Aorta (tissue), 5 donors: ENCODE data around the gene ALS2. TPM values are rescaled to one million over a fixed set of nuclear protein-coding genes. Genes with fewer than 3 reads are reported as not detected.

Source experiments
- ATAC-seq: fragments of 200-7000 bp; cut with Tn5 transposase; one replicate; pipeline ENCODE4 v1.9.1; 2022; ENCODE audit warnings: moderate library complexity; ENCODE audit not compliant: low FRiP score
- DNase-seq, 2 donors: peaks; one replicate each; pipeline ENCODE4 v3.0.0-alpha.2; 2020
- H3K27ac ChIP-seq, 2 donors: one replicate each; pipeline ENCODE4 v1.5.1; 2013; ENCODE audit warnings: low read length in 2 of 2, mild to moderate bottlenecking in 2 of 2, moderate library complexity in 2 of 2, control low read depth in 1 of 2, inconsistent platforms in 1 of 2, low read depth in 1 of 2
- H3K27me3 ChIP-seq, 2 donors: one replicate each; pipeline ENCODE4 v1.6.1; 2013; ENCODE audit warnings: control low read depth in 1 of 2, low read length in 1 of 2, mild to moderate bottlenecking in 1 of 2, moderate library complexity in 1 of 2; ENCODE audit not compliant: insufficient read depth in 2 of 2, control insufficient read depth in 1 of 2
- H3K36me3 ChIP-seq, 2 donors: one replicate each; pipeline ENCODE4 v1.6.1; 2013; ENCODE audit warnings: control low read depth in 1 of 2, low read length in 1 of 2, mild to moderate bottlenecking in 1 of 2; ENCODE audit not compliant: insufficient read depth in 2 of 2, control insufficient read depth in 1 of 2
- H3K4me1 ChIP-seq, 2 donors: one replicate each; pipeline ENCODE4 v1.6.1; 2013; ENCODE audit warnings: low read length in 2 of 2, control low read depth in 1 of 2, mild to moderate bottlenecking in 1 of 2, moderate library complexity in 1 of 2; ENCODE audit not compliant: insufficient read depth in 2 of 2, control insufficient read depth in 1 of 2
- H3K4me3 ChIP-seq, 2 donors: one replicate each; pipeline ENCODE4 v1.5.1; 2013; ENCODE audit warnings: low read length in 2 of 2, control low read depth in 1 of 2, mild to moderate bottlenecking in 1 of 2
- H3K9me3 ChIP-seq: one replicate; pipeline ENCODE4 v1.6.1; 2013; ENCODE audit warnings: mild to moderate bottlenecking, low read length; ENCODE audit not compliant: control insufficient read depth
- WGBS, 2 donors: extraction: QIAGEN DNeasy Blood & Tissue Kit; methylation state at CpG; one replicate each; pipeline ENCODE4 v1.1.7; 2013; 5-methylcytosine and 5-hydroxymethylcytosine counted together
- intact Hi-C, 2 donors: fragments of 100-400 bp; cut with DNase I; formaldehyde crosslinking; loops; one replicate each; pipeline versions ENCODE4 v1.14.2 to v1.15.0; 2022
- polyA plus RNA-seq, 2 donors: library from polyadenylated mRNA; stranded (reverse); fragments of 200-250 nt; gene quantifications; one replicate each; pipeline ENCODE4 v1.2.3, GENCODE V29; 2013
- total RNA-seq, 2 donors: library from RNA; stranded (reverse); fragmentation: NEBNext Ultra II Directional; extraction: Animal tissue kit (Norgen Biotek cat#: 25700); gene quantifications; one replicate each; pipeline ENCODE4 v1.2.1, GENCODE V29; 2021
- donor health status: healthy with polysubstance abuse.
- donor health status: Bipolar disorder and iron deficiency.
- donor health status: DM: no; HTN: no; CAD: no.
- donor health status: DM: no; HTN: no; CAD: no.
- donor health status: DM: yes; HTN: yes; CAD: no.

The ALS2 gene
- total and polyA plus RNA-seq, 4 donors, result 9.2 to 26.4 (median 17.2) TPM

DNA sequence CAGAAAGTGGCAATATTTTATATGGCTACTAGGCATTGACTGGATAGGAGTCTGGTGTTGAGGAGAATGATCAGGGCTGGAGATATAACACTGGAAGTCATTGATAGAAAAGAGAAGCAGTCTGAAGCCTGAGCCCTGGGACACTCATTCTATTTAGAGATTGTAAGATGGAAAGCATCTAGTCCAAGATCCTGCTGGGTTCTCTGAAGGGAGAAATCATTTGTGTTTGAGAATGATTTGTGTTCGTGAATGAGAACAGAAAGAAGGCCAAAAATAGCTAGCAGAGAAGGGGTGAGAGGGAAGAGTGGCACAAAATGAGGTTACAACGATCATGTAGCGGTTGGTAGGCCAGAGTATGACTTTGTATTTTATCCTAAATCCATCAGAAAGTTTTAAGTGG is 7.6 kb upstream of the ALS2 start:
- Histone ChIP-seq H3K9me3 (no peaks in the 10 kb centered on the region), H3K36me3 (no peaks in the 10 kb centered on the region), H3K27me3 (no peaks in the 10 kb centered on the region), H3K4me1 (peaks cover 0 to 2% of the 10 kb centered on the region in 2 donors), H3K27ac (no peak overlapping the region), H3K4me3 (no peak overlapping the region)
- intact Hi-C loops, result no loop called here
- DNase-seq, result no peak
- 66 to 67% methylated on average over 3 of the region's 3 CpGs for WGBS, 2 donors
- ATAC-seq, result no peak

DNA sequence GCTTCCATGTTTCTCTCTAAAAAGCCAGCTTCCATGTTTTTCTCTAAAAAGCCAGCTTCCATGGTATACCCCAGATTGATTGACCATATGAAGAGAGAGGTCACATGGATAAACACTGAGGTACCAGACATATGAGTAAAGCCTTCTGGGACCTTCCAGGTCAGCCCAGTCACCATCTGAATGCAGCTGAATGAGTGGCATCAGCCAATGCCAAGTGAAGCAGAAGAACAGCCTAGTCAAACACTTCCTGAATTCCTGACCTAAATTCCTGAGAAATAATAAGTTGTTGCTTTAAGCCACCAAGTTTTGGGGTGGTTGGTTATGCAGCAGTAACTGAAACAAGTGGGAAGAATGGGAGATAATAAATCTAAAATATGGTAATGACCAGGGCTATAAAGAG is 5.7 kb upstream of the ALS2 start:
- intact Hi-C loops, result no loop called here
- Histone ChIP-seq H3K27ac (peak overlapping the region in 1 of 2 donors; percentile 48), H3K4me3 (no peak overlapping the region), H3K9me3 (no peaks in the 10 kb centered on the region), H3K27me3 (no peaks in the 10 kb centered on the region), H3K36me3 (no peaks in the 10 kb centered on the region), H3K4me1 (peaks cover 0 to 2% of the 10 kb centered on the region in 2 donors)
- no peak for ATAC-seq
- no peak for DNase-seq

DNA sequence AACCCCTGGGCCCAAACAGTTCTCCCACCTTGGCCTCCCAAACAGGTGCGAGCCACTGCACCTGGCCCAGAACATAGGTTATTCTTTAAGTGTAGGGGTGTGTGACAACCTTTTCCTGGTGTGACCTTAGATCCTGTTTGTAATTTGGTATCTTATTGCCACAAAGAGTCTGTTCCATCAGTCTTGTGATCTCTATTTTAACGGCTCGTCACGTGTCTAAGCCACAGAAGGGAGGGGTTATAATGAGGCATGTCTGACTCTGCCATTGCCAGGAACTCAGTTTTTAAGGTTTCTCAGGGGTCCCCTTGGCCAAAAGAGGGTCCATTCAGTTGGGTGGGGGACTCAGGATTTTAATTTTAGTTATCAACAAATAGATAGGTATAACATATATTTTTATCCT is 4.4 kb upstream of the ALS2 start:
- 78 to 86% methylated on average over 4 of the region's 4 CpGs for WGBS, 2 donors

DNA sequence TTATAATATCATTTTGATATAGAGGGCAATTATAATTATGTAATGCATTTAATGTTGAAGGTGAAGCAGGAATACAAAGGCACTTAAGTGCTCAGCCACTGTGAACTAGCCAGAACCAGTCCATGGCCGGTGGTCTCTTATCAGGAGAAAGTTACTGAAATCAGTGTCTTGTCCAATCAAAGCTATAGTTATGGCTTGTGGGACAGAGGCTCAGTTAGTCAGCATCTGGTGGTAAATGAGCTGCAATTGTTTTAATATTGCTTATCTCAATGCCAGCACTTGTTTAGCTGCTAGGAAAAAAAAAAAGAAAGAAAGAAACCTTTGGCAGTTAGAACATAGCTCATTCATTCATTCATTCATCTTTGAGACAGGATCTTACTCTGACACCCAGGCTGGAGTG is 3.8 kb upstream of the ALS2 start:
- no peak overlapping the region for H3K27ac ChIP-seq
- 61 to 63% methylated on average over 1 of the region's 1 CpG for WGBS, 2 donors

More for the DNA sequence above, 4.4 kb upstream of the ALS2 start:
- intact Hi-C loops, result no loop called here
- H3K9me3 ChIP-seq, result no peaks in the 10 kb centered on the region
- H3K27me3 ChIP-seq, result no peaks in the 10 kb centered on the region
- H3K4me3 ChIP-seq, result no peak overlapping the region
- ATAC-seq (no peak), DNase-seq (no peak)
- H3K27ac ChIP-seq, result no peak overlapping the region
- no peaks in the 10 kb centered on the region for H3K36me3 ChIP-seq
- peaks cover 0 to 2% of the 10 kb centered on the region in 2 donors for H3K4me1 ChIP-seq

DNA sequence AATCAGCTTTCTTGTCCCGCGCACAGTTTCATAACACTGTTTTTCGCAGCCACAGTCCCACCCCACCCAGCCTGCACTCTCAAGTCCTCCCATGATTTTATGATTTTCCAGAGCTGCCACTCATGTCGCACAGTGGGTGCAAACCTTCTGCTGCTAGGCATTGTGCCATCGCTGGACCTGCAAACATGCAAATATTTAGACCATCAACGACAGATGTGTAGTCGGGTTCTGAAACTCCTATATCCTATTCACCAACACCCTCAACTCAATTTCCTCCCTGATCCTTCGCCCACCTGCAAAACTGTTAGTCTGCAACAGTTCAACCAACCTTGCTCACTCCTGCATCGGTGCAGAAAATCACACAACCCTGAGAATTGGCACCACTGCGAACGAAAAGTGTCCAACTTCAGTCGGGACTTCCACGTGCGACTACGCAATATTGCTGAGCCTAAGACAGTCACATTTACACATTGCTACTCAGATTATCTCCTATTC is 871 bp upstream of the ALS2 start:
- Histone ChIP-seq H3K36me3 (no peaks in the 10 kb centered on the region), H3K27me3 (no peaks in the 10 kb centered on the region), H3K4me3 (peak overlapping the region; percentile 59 to 91), H3K27ac (peak overlapping the region in 1 of 2 donors; percentile 43), H3K9me3 (no peaks in the 10 kb centered on the region), H3K4me1 (peaks cover 0 to 2% of the 10 kb centered on the region in 2 donors)
- ATAC-seq (peak; percentile 1), DNase-seq (peak in 1 of 2 donors; percentile 48)
- intact Hi-C loops, result no loop called here
- WGBS, 2 donors, result 1 to 3% methylated on average over 15 of the region's 15 CpGs

More for the DNA sequence above, 3.8 kb upstream of the ALS2 start:
- H3K4me1 ChIP-seq, result peaks cover 0 to 2% of the 10 kb centered on the region in 2 donors
- H3K36me3 ChIP-seq, result no peaks in the 10 kb centered on the region
- no peak for DNase-seq
- ATAC-seq, result no peak
- intact Hi-C loops, result no loop called here
- H3K9me3 ChIP-seq, result no peaks in the 10 kb centered on the region
- H3K4me3 ChIP-seq, result no peak overlapping the region
- H3K27me3 ChIP-seq, result no peaks in the 10 kb centered on the region

DNA sequence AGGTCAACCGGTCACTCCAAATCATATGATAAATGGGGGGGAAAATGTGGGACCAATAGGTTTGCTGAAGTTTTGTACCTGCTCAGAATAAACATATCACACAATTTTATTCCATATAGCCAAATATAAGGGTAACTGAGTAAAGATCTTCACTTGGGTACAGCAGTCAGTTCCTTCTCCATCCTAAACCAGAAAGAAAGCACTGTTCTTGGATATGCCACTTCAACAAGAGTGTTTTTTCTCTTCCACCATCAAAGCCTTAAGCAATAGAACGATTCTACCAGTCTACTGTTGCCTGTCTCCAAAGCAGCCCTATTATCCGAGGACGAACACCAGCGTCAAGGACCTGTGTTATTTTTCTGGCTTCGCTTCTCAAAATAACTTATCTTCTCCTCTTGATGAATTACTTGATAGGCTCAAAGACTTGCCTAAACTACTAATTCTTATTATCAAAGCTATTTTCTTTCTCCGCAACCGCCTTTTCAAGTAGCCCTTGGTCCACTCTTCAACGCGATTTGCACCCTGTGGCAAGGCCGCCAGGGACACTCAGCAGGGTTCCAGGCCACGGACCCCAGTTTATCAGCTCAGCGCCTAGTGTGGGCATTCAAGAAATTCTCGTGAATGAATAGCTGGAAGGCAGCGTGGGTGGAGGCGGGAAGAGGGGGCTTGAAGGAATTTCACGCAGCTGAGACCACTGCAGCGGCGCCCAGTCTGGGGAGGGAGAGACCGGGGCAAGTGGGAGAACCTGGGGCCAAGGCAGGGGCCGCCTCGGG is 646 bp downstream of the ALS2 start:
- H3K36me3 ChIP-seq, result no peaks in the 10 kb centered on the region
- H3K9me3 ChIP-seq, result no peaks in the 10 kb centered on the region
- no peaks in the 10 kb centered on the region for H3K27me3 ChIP-seq
- ATAC-seq (peak; percentile 45), DNase-seq (no peak)
- H3K4me3 ChIP-seq, result peak overlapping the region; percentile 59 to 91
- WGBS, 2 donors, result 3 to 5% methylated on average over 22 of the region's 22 CpGs
- no peaks in the 10 kb centered on the region for H3K4me1 ChIP-seq
- intact Hi-C loops, result no loop called here
- H3K27ac ChIP-seq, result peak overlapping the region in 1 of 2 donors; percentile 54

DNA sequence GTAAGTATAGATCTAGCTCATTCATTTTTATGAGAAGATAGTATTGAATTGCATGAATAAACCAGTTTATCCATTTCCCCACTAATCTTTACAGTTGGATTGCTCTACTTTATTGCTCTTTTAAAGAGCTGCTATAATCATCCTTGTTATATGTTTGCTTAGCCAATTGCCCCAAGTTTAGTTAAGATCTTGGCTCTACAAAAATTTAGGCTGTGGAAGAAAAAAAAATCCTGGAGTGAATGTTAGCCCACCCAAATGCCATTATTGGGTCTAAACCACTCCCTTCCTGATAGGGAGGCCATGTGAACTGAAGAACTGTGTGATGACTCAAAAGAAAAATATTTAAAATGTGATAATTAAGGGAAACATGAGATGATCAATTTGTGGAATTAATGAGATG is 2.9 kb downstream of the ALS2 start:
- ATAC-seq (no peak), DNase-seq (no peak)
- Histone ChIP-seq H3K27me3 (no peaks in the 10 kb centered on the region), H3K4me1 (no peaks in the 10 kb centered on the region), H3K27ac (no peak overlapping the region), H3K9me3 (no peaks in the 10 kb centered on the region), H3K4me3 (no peak overlapping the region), H3K36me3 (no peaks in the 10 kb centered on the region)
- intact Hi-C loops, result no loop called here

DNA sequence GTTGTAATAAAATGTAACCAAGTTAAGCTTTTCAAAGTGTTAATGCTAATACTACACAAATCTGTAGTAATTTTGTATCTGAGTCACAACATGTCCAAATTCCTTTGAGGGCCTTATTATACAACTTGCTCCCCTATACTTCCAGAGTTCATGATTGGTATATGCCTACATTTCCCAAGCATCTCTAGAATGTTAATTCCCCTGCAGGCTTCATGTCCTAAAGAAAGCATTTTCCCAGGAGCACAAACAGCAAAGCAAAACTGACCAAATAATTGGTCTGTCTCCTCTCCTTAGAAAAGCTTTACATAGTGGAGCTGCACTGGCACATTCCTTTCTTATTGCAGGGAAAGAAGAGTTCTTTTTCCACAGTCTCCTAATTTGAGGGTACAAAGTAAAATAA is 3.7 kb downstream of the ALS2 start:
- H3K4me1 ChIP-seq, result no peaks in the 10 kb centered on the region
- no peaks in the 10 kb centered on the region for H3K36me3 ChIP-seq
- H3K9me3 ChIP-seq, result no peaks in the 10 kb centered on the region
- H3K4me3 ChIP-seq, result no peak overlapping the region
- ATAC-seq (no peak), DNase-seq (no peak)
- no peaks in the 10 kb centered on the region for H3K27me3 ChIP-seq
- intact Hi-C loops, result no loop called here
- no peak overlapping the region for H3K27ac ChIP-seq

DNA sequence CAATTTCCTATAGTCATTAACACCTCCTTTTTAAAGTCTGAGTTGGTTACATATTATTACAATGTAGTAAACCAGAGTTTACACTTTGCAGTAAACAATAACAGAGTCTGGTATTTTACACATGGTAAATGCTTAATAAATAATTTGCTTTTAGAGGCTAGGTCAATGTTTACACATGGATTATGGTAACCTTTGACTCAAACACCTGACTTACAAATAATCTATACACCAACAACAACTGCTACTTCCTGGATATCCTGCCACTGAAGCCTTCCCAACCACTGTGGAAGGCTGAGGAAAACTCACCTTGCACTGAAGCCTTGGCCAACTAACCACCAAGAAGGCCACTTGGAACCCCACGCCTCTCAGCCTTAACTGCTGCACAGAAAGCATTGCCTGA is 5.4 kb downstream of the ALS2 start:
- H3K27ac ChIP-seq, result no peak overlapping the region
- DNase-seq, result no peak
- no peaks in the 10 kb centered on the region for H3K36me3 ChIP-seq
- intact Hi-C loops, result no loop called here
- 97 to 100% methylated on average over 1 of the region's 1 CpG for WGBS, 2 donors
- no peak overlapping the region for H3K4me3 ChIP-seq
- H3K9me3 ChIP-seq, result no peaks in the 10 kb centered on the region
- H3K4me1 ChIP-seq, result no peaks in the 10 kb centered on the region
- ATAC-seq, result no peak
- H3K27me3 ChIP-seq, result no peaks in the 10 kb centered on the region
